Transverse colon (tissue), 4 donors: ENCODE results near the gene CDH15. TPM values are rescaled to one million over a fixed set of nuclear protein-coding genes. Genes with fewer than 3 reads are reported as not detected.

ENCODE experiments used
- DNase-seq: peaks from one replicate; pipeline ENCODE4 v3.0.0-alpha.2; 2019
- H3K27ac ChIP-seq, 4 donors: fragments of 200-600 bp; sonication (generic); 2 replicates each; pipeline ENCODE4 v1.5.1; 2016 to 2018; ENCODE audit warnings: inconsistent platforms in 4 of 4
- H3K27me3 ChIP-seq: fragments of 200-600 bp; sonication (generic); 2 replicates; pipeline ENCODE4 v1.5.1; 2017; ENCODE audit warnings: inconsistent platforms
- H3K36me3 ChIP-seq, 4 donors: fragments of 200-600 bp; sonication (generic); 2 replicates each; pipeline ENCODE4 v1.5.1; 2017 to 2019; ENCODE audit warnings: inconsistent platforms in 4 of 4
- H3K4me1 ChIP-seq, 4 donors: fragments of 200-600 bp; sonication (generic); 2 replicates each; pipeline ENCODE4 v1.5.1; 2017 to 2020; ENCODE audit warnings: inconsistent platforms in 4 of 4
- H3K4me3 ChIP-seq, 4 donors: fragments of 200-600 bp; sonication (generic); 1 replicate in 1 of 4; 2 replicates in 3 of 4; pipeline versions ENCODE4 v1.5.1 to v1.6.1; 2017 to 2019; ENCODE audit warnings: inconsistent platforms in 4 of 4
- H3K9me3 ChIP-seq, 2 donors: fragments of 200-600 bp; sonication (generic); 2 replicates each; pipeline ENCODE4 v1.5.1; 2017 to 2019; ENCODE audit warnings: inconsistent platforms in 2 of 2
- CTCF ChIP-seq, 5 experiments: fragments of 200-600 bp in 3 of 5; fragments of 450-650 bp in 2 of 5; sonication (generic) in 3 of 5; IDR thresholded peaks; 1 replicate in 2 of 5; 2 replicates in 3 of 5; pipeline ENCODE4 v1.5.1; 2016 to 2017; ENCODE audit warnings: antibody characterized with exemption in 5 of 5, inconsistent platforms in 3 of 5, mild to moderate bottlenecking in 2 of 5, moderate library complexity in 1 of 5
- EP300 ChIP-seq: sonication (generic); formaldehyde crosslinking; IDR thresholded peaks from one replicate; pipeline ENCODE4 v1.6.1; 2017; ENCODE audit warnings: antibody characterized with exemption, low read depth
- POLR2A ChIP-seq: fragments of 450-650 bp; IDR thresholded peaks from one replicate; pipeline ENCODE4 v1.6.1; 2016; ENCODE audit warnings: antibody characterized with exemption, mild to moderate bottlenecking, moderate library complexity
- POLR2AphosphoS5 ChIP-seq, 3 donors: sonication (generic); formaldehyde crosslinking; IDR thresholded peaks; one replicate each; pipeline ENCODE4 v1.6.1; 2016; ENCODE audit warnings: antibody characterized with exemption in 3 of 3
- WGBS, 2 donors: methylation state at CpG; one replicate each; pipeline ENCODE4 v1.1.5; 2018; ENCODE audit warnings: low coverage in 1 of 2; 5-methylcytosine and 5-hydroxymethylcytosine counted together
- in situ Hi-C, 4 donors: fragments of 200-750 bp; cut with MboI; loops; one replicate each; pipeline versions ENCODE4 v1.15.0 to v1.15.1; 2017; ENCODE audit warnings: low sequenced_read_pairs in 3 of 4, low pct_ligation_motif_present in 1 of 4, low pct_unique_long_range_greater_than_20kb in 1 of 4
- intact Hi-C: fragments of 100-400 bp; cut with DNase I; formaldehyde crosslinking; loops from one replicate; pipeline ENCODE4 v1.15.1; 2023; ENCODE audit warnings: low total_unique reads
- total RNA-seq, 4 donors: library from RNA; depleted of rRNA; stranded (reverse); fragments of >200 nt; gene quantifications; one replicate each; pipeline ENCODE4 v1.1.0, GENCODE V29; 2016

CDH15 gene
- total RNA-seq, 4 donors from 2014 or later: not detected

GRCh38 chr16:89174877-89175276, 3.3 kb downstream of the CDH15 start:
- H3K36me3 ChIP-seq: no peaks in the 10 kb centered on the region
- no peak overlapping the region for H3K27ac ChIP-seq
- peaks cover 75% of the 10 kb centered on the region for H3K27me3 ChIP-seq
- H3K4me3 ChIP-seq: no peak overlapping the region
- intact Hi-C loops: no loop called here
- no peak for DNase-seq
- in situ Hi-C loops: loop anchor here in 2 of 4 donors (25.0 kb wide), 1 partner anchor 238 kb away; no protein-coding TSS in a partner anchor
- 47% methylated on average over 14 of the region's 14 CpGs; no CpG with 5 or more reads in 1 of the 2 donors for WGBS, 2 donors
- H3K9me3 ChIP-seq: no peaks in the 10 kb centered on the region
- peaks cover 10 to 17% (median 13%) of the 10 kb centered on the region in 4 donors for H3K4me1 ChIP-seq
- no peak for TF ChIP-seq POLR2A
- no peak for TF ChIP-seq POLR2AphosphoS5 (IDR thresholded peaks at IDR 0.05)
- no peak for TF ChIP-seq EP300
- TF ChIP-seq CTCF (IDR thresholded peaks at IDR 0.05): no peak

- DNase-seq: no peak
- in situ Hi-C loops: no loop called here
- Histone ChIP-seq H3K4me1 (peaks cover 10 to 16% (median 11%) of the 10 kb centered on the region in 4 donors), H3K36me3 (no peaks in the 10 kb centered on the region), H3K27ac (no peak overlapping the region), H3K27me3 (peaks cover 69% of the 10 kb centered on the region), H3K4me3 (no peak overlapping the region), H3K9me3 (no peaks in the 10 kb centered on the region)
- TF ChIP-seq POLR2AphosphoS5 (IDR thresholded peaks at IDR 0.05) (no peak), CTCF (IDR thresholded peaks at IDR 0.05) (no peak), EP300 (no peak), POLR2A (no peak)
- intact Hi-C loops: no loop called here
- 33% methylated on average over 14 of the region's 20 CpGs; no CpG with 5 or more reads in 1 of the 2 donors for WGBS, 2 donors
Measured at GRCh38 chr16:89175280-89176146, 4.0 kb downstream of the CDH15 start.

- 82% methylated on average over 26 of the region's 27 CpGs; no CpG with 5 or more reads in 1 of the 2 donors for WGBS, 2 donors
- intact Hi-C loops (no loop called here), in situ Hi-C loops (no loop called here)
- no peaks in the 10 kb centered on the region for H3K36me3 ChIP-seq
- H3K9me3 ChIP-seq: no peaks in the 10 kb centered on the region
- H3K27ac ChIP-seq: no peak overlapping the region
- DNase-seq: no peak
- H3K4me3 ChIP-seq: no peak overlapping the region
- H3K27me3 ChIP-seq: peaks cover 62% of the 10 kb centered on the region
- TF ChIP-seq EP300: no peak
- no peak for TF ChIP-seq POLR2AphosphoS5 (IDR thresholded peaks at IDR 0.05)
- no peak for TF ChIP-seq POLR2A
- H3K4me1 ChIP-seq: peaks cover 4 to 8% (median 5%) of the 10 kb centered on the region in 4 donors
Measured at GRCh38 chr16:89176147-89176690, 4.7 kb downstream of the CDH15 start.

- H3K4me1 ChIP-seq: peaks cover 2 to 4% (median 3%) of the 10 kb centered on the region in 4 donors
- no peak for TF ChIP-seq EP300
- TF ChIP-seq CTCF (IDR thresholded peaks at IDR 0.05): no peak
- no peak for TF ChIP-seq POLR2A
- no peak for TF ChIP-seq POLR2AphosphoS5 (IDR thresholded peaks at IDR 0.05)
- no peak for DNase-seq
- H3K36me3 ChIP-seq: no peaks in the 10 kb centered on the region
- 74% methylated on average over 5 of the region's 9 CpGs; no CpG with 5 or more reads in 1 of the 2 donors for WGBS, 2 donors
- peaks cover 60% of the 10 kb centered on the region for H3K27me3 ChIP-seq
- intact Hi-C loops: no loop called here
- in situ Hi-C loops: no loop called here
- H3K4me3 ChIP-seq: no peak overlapping the region
- no peaks in the 10 kb centered on the region for H3K9me3 ChIP-seq
- H3K27ac ChIP-seq: no peak overlapping the region
Measured at GRCh38 chr16:89176717-89177116, 5.2 kb downstream of the CDH15 start.
